PC-3 (cell line): Measurements from ENCODE around the gene CS. TPM values are rescaled to one million over a fixed set of nuclear protein-coding genes. Genes with fewer than 3 reads are reported as not detected.

ENCODE experiments used
- ATAC-seq: fragments of 200-7000 bp; cut with Tn5 transposase; 2 replicates; pipeline ENCODE4 v1.9.1; 2020; ENCODE audit warnings: mild to moderate bottlenecking, moderate library complexity
- BruUV-seq: library from RNA; stranded (reverse); fragments of 400-500 nt; replicated peaks from 2 replicates; lab custom pipeline; 2021; lab: Mats Ljungman, UMichigan
- CTCF ChIA-PET: fragments of 300-600 bp; sonication (Branson Sonifier 250); formaldehyde crosslinking; loops from one replicate; lab custom pipeline; 2022; ENCODE audit warnings: antibody characterized with exemption; lab: Charles Lee
- POLR2A ChIA-PET: fragments of 300-600 bp; sonication (Branson Sonifier 250); formaldehyde crosslinking; loops from one replicate; lab custom pipeline; 2022; ENCODE audit warnings: antibody characterized with exemption; ENCODE audit not compliant: unreplicated experiment; lab: Charles Lee
- DNase-seq: peaks from one replicate; pipeline ENCODE4 v3.0.0-alpha.2; 2015
- H2AFZ ChIP-seq: fragments of 300-600 bp; sonication (generic); 2 replicates; pipeline ENCODE4 v1.6.0; 2016; ENCODE audit warnings: antibody characterized with exemption, low read length
- H3F3A ChIP-seq: fragments of 300-600 bp; sonication (generic); one replicate; pipeline ENCODE4 v1.6.0; 2017; ENCODE audit warnings: antibody characterized with exemption, low read length, control low read depth, mild to moderate bottlenecking; ENCODE audit not compliant: unreplicated experiment
- H3K27ac ChIP-seq: fragments of 300-600 bp; sonication (generic); 2 replicates; pipeline ENCODE4 v1.5.1; 2016; ENCODE audit warnings: mild to moderate bottlenecking, low read length
- H3K27me3 ChIP-seq: fragments of 300-600 bp; sonication (generic); 2 replicates; pipeline ENCODE4 v1.6.1; 2016; ENCODE audit warnings: low read length, mixed read lengths
- H3K36me3 ChIP-seq: fragments of 300-600 bp; sonication (generic); 2 replicates; pipeline ENCODE4 v1.6.1; 2016; ENCODE audit warnings: low read depth, mixed run types, low read length, mixed read lengths
- H3K4me1 ChIP-seq: fragments of 300-600 bp; sonication (generic); 2 replicates; pipeline ENCODE4 v1.5.1; 2016; ENCODE audit warnings: low read length; ENCODE audit not compliant: insufficient read depth
- H3K4me2 ChIP-seq: fragments of 300-600 bp; sonication (generic); 2 replicates; pipeline ENCODE4 v1.6.0; 2016; ENCODE audit warnings: low read length
- H3K4me3 ChIP-seq: fragments of 300-600 bp; sonication (generic); 2 replicates; pipeline ENCODE4 v1.5.1; 2016; ENCODE audit warnings: mild to moderate bottlenecking, low read length, mixed read lengths
- H3K79me2 ChIP-seq: fragments of 300-600 bp; sonication (generic); 2 replicates; pipeline ENCODE4 v1.6.1; 2017; ENCODE audit warnings: low read length, mixed read lengths
- H3K9ac ChIP-seq: fragments of 300-600 bp; sonication (generic); 2 replicates; pipeline ENCODE4 v1.6.0; 2016; ENCODE audit warnings: mild to moderate bottlenecking, low read length
- H3K9me2 ChIP-seq: fragments of 300-600 bp; sonication (generic); replicated peaks from 2 replicates; pipeline ENCODE4 v1.6.1; 2016; ENCODE audit warnings: mixed run types, low read length, mixed read lengths
- H3K9me3 ChIP-seq: fragments of 300-600 bp; sonication (generic); 2 replicates; pipeline ENCODE4 v1.6.1; 2016; ENCODE audit warnings: low read length, mixed read lengths
- H4K20me1 ChIP-seq: fragments of 300-600 bp; sonication (generic); 2 replicates; pipeline ENCODE4 v1.6.1; 2016; ENCODE audit warnings: low read length, mixed read lengths
- EZH2 ChIP-seq: fragments of 300-600 bp; sonication (generic); IDR thresholded peaks from one replicate; pipeline ENCODE4 v1.6.1; 2017; ENCODE audit warnings: antibody characterized with exemption, mild to moderate bottlenecking, low read length; ENCODE audit not compliant: unreplicated experiment
- EZH2phosphoT487 ChIP-seq: fragments of 300-600 bp; sonication (generic); IDR thresholded peaks from 2 replicates; pipeline ENCODE4 v1.6.1; 2018; ENCODE audit warnings: mild to moderate bottlenecking, antibody characterized with exemption, low read length, borderline replicate concordance
- intact Hi-C: fragments of 100-400 bp; cut with micrococcal nuclease; formaldehyde crosslinking; loops from 2 replicates; pipeline ENCODE4 v1.9.0; 2023
- total RNA-seq: library from RNA; depleted of rRNA; stranded (reverse); fragments of >200 nt; gene quantifications from 2 replicates; pipeline ENCODE4 v1.2.3, GENCODE V29; 2014
- TF ChIP-seq, protein P1 (sequence below): fragments of 300-600 bp; sonication (generic); conservative IDR thresholded peaks from 2 replicates; pipeline ENCODE4 v1.5.1; 2017; ENCODE audit warnings: antibody characterized with exemption, low read depth, mild to moderate bottlenecking, low read length

CS gene
- total RNA-seq, 1 experiment from 2014 or later: 182 TPM

DNA sequence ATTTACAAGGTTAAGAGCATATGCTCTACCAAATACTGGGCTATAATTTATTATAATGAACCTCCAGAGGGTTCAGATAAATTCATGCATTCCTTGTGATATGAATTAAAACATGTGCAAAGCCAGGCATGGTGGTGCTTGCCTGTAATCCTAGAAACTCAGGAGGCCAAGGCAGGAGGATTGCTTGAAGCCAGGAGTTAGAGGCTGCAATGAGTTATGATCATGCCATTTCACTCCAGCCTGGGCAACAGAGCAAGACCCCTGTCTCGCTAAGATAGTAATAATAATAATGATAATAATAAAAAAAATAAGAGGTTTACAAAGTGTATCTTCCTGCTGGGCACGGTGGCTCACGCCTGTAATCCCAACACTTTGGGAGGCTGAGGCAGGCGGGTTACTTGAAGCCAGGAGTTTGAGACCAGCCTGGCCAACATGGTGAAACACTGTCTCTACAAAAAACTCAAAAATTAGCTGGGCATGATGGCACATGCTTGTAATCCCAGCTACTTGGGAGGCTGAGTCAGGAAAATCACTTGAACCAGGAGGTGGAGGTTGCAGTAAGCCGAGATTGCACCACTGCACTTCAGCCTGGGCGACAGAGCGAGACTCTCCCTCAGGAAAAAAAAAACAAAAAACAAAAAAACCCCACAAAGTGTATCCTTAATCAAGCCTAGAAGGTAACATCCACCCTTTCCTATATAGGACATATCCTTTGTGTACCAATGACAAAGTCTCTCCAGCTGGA is 7.3 kb upstream of the CS start:
- no peaks in the 10 kb centered on the region for H3K79me2 ChIP-seq
- H3K4me3 ChIP-seq: no peak overlapping the region
- POLR2A ChIA-PET: no interaction called here
- no TSS peak for BruUV-seq
- H3K27ac ChIP-seq: no peak overlapping the region
- peaks cover 24% of the 10 kb centered on the region for H3K36me3 ChIP-seq
- H3K4me1 ChIP-seq: no peaks in the 10 kb centered on the region
- H3K9ac ChIP-seq: no peak overlapping the region
- H4K20me1 ChIP-seq: no peaks in the 10 kb centered on the region
- no peak overlapping the region for H3K4me2 ChIP-seq
- H2AFZ ChIP-seq: no peak overlapping the region
- ATAC-seq (no peak), DNase-seq (no peak)
- no peak for TF ChIP-seq EZH2phosphoT487
- TF ChIP-seq, protein P1, sequence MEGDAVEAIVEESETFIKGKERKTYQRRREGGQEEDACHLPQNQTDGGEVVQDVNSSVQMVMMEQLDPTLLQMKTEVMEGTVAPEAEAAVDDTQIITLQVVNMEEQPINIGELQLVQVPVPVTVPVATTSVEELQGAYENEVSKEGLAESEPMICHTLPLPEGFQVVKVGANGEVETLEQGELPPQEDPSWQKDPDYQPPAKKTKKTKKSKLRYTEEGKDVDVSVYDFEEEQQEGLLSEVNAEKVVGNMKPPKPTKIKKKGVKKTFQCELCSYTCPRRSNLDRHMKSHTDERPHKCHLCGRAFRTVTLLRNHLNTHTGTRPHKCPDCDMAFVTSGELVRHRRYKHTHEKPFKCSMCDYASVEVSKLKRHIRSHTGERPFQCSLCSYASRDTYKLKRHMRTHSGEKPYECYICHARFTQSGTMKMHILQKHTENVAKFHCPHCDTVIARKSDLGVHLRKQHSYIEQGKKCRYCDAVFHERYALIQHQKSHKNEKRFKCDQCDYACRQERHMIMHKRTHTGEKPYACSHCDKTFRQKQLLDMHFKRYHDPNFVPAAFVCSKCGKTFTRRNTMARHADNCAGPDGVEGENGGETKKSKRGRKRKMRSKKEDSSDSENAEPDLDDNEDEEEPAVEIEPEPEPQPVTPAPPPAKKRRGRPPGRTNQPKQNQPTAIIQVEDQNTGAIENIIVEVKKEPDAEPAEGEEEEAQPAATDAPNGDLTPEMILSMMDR: no peak
- TF ChIP-seq EZH2: no peak
- H3K9me2 ChIP-seq: no peaks in the 10 kb centered on the region
- no peaks in the 10 kb centered on the region for H3K27me3 ChIP-seq
- no peaks in the 10 kb centered on the region for H3K9me3 ChIP-seq
- intact Hi-C loops: no loop called here
- H3F3A ChIP-seq: no peaks in the 10 kb centered on the region
- CTCF ChIA-PET: no interaction called here

DNA sequence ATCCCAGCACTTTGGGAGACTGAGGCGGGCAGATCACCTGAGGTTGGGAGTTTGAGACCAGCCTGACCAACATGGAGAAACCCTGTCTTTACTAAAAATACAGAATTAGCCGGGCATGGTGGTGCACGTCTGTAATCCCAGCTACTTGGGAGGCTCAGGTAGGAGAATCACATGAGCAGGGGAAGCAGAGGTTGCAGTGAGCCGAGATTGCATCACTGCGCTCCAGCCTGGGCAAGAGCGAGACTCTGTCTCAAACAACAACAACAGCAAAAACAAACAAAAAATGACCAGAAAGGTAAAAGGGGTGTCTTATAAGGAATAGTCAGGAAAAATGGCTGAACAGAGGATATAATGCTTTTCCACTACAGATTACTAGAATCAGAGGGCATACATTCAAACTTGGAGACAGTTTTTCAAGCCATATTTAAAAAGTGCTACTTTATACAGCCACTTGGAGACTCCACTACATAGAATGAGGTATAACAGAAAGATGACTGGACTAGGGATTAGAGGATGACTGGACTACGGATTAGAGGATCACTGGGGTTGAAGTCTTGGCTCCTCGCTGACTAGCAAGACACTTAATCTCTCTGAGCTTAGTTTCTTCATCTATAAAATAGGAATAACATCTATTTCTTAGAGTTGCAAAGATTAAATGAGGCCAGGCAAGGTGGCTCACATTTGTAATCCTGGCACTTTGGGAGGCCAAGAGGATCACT is 4.9 kb upstream of the CS start:
- ChIA-PET POLR2A (no interaction called here), CTCF (no interaction called here)
- intact Hi-C loops: no loop called here
- peaks cover 8% of the 10 kb centered on the region for H3K4me1 ChIP-seq
- ATAC-seq (no peak), DNase-seq (no peak)
- H3K9me3 ChIP-seq: no peaks in the 10 kb centered on the region
- 0 out of 2 replicates have a peak, but pooled peaks cover under 1% of the 10 kb centered on the region for H3K79me2 ChIP-seq
- no peak overlapping the region for H3K4me2 ChIP-seq
- no peak overlapping the region for H3K4me3 ChIP-seq
- H3K36me3 ChIP-seq: peaks cover 13% of the 10 kb centered on the region
- H3K27ac ChIP-seq: no peak overlapping the region
- no peaks in the 10 kb centered on the region for H4K20me1 ChIP-seq
- H2AFZ ChIP-seq: no peak overlapping the region
- H3F3A ChIP-seq: no peaks in the 10 kb centered on the region
- no peaks in the 10 kb centered on the region for H3K9me2 ChIP-seq
- H3K27me3 ChIP-seq: no peaks in the 10 kb centered on the region
- no peak for TF ChIP-seq EZH2phosphoT487
- TF ChIP-seq, protein P1: no peak
- no peak for TF ChIP-seq EZH2
- no peak overlapping the region for H3K9ac ChIP-seq
- BruUV-seq: no TSS peak

DNA sequence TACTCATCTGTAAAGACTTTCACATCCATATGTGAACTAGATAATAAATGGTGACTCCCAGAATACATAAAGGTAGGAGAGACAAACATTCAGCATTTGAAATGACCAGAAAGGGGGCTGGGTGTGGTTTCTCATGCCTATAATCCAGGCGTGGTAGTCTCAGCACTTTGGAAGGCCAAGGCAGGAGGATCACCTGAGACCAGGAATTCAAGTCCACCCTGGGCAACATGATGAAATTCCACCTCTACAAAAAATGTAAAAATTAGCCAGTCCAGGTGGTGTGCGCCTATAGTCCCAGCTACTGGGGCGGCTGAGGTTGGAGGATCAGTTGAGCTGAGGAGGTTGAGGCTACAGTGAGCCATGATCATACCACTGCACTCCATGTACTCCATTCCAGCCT is 4.1 kb upstream of the CS start:
- BruUV-seq: no TSS peak
- no peaks in the 10 kb centered on the region for H3K27me3 ChIP-seq
- no peak overlapping the region for H3K9ac ChIP-seq
- TF ChIP-seq, protein P1: no peak
- TF ChIP-seq EZH2 (no peak), EZH2phosphoT487 (no peak)
- peaks cover 8% of the 10 kb centered on the region for H3K79me2 ChIP-seq
- intact Hi-C loops: no loop called here
- POLR2A ChIA-PET: no interaction called here
- ATAC-seq (no peak), DNase-seq (no peak)
- peaks cover 13% of the 10 kb centered on the region for H3K36me3 ChIP-seq
- 0 out of 2 replicates have a peak, but pooled peaks cover under 1% of the 10 kb centered on the region for H4K20me1 ChIP-seq
- H3K9me3 ChIP-seq: no peaks in the 10 kb centered on the region
- CTCF ChIA-PET: no interaction called here
- no peak overlapping the region for H2AFZ ChIP-seq
- H3K27ac ChIP-seq: no peak overlapping the region
- H3K4me2 ChIP-seq: no peak overlapping the region
- no peaks in the 10 kb centered on the region for H3K9me2 ChIP-seq
- no peak overlapping the region for H3K4me3 ChIP-seq
- H3F3A ChIP-seq: no peaks in the 10 kb centered on the region
- H3K4me1 ChIP-seq: peaks cover 8% of the 10 kb centered on the region
